NCI-H82 treated with DMSO at 0.1 percent for 48 hours (cell line): ENCODE results near the gene SUCO.

Experiments
- DNase-seq: peaks from one replicate; lab custom pipeline; 2025; ENCODE audit not compliant: unreplicated experiment; lab: John Stamatoyannopoulos, UW

SUCO gene

GRCh38 chr1:172641492-172641891 lies 108.5 kb downstream of the SUCO start:
- DNase-seq: no peak

DNA sequence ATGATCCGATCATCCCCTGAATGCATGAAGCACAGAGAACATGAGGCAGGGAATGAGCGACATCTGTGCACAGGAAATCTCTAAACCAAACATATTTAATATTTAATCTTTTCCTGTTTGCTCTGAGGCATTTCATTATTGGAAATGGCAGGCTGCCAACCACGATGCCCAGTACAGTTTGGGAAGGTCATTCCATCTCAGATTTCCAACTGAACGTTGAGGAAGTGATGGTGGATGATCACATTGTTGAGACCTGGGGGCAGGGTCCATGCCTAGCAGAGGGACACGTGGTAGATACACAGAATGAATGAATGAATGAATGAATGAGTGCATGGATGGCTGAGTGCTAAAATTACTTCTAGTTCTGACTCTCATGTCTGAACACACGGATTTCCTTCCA lies 110.0 kb downstream of the SUCO start:
- DNase-seq: no peak

DNA sequence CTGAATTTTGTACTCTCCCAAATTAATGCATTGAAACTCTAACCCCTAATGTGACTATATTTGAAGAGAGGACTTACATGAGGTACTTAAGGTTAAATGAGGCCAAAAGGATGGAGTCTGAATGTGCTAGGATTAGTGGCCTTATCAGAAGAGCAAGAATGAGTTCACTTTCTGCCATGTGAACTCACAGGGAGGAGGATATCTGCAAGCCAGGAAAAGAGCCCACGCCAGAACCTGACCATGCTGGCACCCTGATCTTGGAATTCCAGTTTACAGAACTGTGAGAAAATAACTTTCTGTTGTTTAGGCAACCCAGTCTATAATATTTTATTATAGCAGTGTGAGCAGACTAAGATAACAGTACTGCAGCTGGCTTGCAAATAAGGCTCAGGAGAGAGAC lies 113.7 kb downstream of the SUCO start:
- DNase-seq: no peak

GRCh38 chr1:172647110-172647564 lies 114.2 kb downstream of the SUCO start:
- no peak for DNase-seq

DNA sequence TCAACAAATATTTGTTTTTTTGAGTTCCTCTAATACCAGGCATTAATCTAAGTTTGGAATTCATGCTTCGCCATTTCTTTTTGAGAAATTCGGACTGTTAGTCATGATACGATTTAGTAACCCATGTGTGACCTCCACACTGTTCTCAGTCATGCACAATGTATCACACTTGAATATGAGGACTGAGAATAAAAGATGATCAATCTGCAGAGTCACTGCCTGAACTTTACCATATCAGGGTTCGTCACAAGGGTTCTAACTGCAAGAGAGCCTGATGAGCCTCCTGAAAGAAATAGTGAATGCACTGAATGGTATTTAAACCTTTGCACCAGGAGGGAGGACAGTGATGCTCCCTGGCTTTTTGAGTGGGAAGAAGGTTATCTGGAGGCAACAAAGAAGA lies 115.0 kb downstream of the SUCO start:
- no peak for DNase-seq

DNA sequence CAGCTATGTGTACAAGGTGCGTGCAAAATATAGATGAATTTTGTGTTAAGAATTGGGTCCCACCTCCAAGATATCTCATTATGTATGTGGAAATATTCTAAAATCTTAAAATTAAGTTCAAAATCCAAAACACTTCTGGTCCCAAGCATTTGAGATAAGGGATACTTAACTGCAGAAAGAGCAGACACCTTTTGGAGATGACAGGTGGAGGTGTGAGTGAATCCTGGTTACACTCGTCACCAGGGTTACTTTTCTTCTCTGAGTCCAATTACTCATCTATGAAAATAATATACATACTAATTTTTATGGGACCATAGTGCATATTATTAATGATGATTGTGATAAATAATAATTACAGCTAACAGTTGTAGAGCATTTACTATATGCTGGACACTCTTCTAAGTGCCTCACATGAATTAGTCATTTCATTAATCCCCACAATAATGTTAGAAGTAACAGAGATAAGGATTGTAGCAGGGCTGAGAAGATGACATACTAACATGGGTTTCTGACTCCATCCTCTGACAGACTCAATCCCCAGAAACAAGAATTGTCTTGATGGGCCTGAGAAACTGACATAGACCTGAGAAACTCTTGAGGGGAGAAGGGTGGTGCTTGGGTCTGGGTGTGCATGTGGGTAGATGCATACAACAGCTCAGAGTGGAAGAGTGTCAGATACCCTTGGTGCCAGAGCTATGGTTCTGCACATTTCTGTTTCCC lies 117.7 kb downstream of the SUCO start:
- DNase-seq: no peak

- DNase-seq: no peak
These were observed 120.2 kb downstream of the SUCO start for GRCh38 chr1:172653015-172653709.

DNA sequence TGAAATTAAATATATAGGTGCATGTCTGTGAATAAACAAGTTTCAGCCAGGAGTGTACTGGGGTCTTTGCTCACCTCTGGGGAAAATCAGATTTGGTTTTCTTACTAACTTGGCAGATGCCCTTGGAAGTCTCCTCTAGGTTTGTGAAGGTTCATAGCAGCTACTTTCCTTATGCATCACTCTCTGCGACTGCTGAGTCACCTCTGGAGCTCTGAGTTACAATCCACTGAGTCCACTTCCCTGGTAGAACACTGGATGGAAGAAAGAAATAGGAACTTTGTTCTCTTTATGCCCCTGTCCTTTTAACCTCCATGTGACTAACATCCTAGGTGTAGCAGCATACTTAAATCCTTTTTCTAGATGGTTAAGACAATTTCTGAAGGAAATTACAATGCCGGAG lies 121.6 kb downstream of the SUCO start:
- no peak for DNase-seq

GRCh38 chr1:172656576-172656975 lies 123.6 kb downstream of the SUCO start:
- no peak for DNase-seq

- DNase-seq: no peak
These were observed 124.6 kb downstream of the SUCO start for GRCh38 chr1:172657586-172657985.

DNA sequence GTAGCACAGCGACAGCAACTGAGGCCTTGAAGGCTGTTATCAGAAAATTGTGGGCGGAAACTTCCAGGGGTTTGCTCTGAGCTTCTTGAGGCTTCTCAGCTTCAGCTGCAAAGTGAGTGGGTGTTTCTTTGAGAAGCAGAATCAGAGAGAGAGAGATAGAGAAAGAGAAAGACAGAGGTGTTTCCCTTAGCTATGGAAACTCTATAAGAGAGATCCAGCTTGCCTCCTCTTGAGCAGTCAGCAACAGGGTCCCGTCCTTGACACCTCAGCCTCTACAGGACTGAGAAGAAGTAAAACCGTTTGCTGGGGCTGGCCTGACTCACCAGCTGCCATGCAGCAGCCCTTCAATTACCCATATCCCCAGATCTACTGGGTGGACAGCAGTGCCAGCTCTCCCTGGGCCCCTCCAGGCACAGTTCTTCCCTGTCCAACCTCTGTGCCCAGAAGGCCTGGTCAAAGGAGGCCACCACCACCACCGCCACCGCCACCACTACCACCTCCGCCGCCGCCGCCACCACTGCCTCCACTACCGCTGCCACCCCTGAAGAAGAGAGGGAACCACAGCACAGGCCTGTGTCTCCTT lies 126.0 kb downstream of the SUCO start, which contains the start of gene FASLG:
TSS of gene FASLG (plus strand) at position 233 of the 583 bp plus-strand sequence. CDS start at position 332, 99 bp downstream.
- DNase-seq: no peak

DNA sequence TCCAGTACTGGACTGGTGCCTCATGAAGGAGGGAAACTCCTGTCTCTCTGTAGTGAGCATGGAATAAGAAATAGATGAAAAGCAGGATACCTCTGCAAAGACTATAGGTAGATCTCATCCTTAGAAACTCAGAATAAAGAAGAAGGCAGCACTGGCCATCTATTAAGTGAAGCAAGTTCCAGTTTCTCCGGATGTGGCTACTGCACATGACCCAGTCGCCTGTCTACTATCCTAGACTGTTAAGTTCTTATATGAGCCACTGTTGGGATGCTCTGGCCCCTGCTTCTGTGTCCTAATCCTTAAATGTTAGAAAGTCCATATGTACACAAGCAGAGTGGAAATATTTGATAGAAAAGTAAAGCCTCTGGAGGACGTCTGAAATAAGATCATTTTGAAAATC lies 128.2 kb downstream of the SUCO start:
- no peak for DNase-seq
